Measurements from ENCODE around the gene ATP1B3. TPM values are rescaled to one million over a fixed set of nuclear protein-coding genes. Genes with fewer than 3 reads are reported as not detected.

Gene ATP1B3
- total and polyA plus RNA-seq, 9 of the 15 experiments (the other 6 are each of a cell fraction or from before 2014, with no cell fraction given): 48.3 to 202 (median 123) TPM

GRCh38 chr3:141969711-141970110 is 93.3 kb downstream of the ATP1B3 start:
- H3K27me3 ChIP-seq (ENCODE audit: control insufficient read depth in 2 of 2, insufficient read depth in 2 of 2, low read length in 2 of 2): no peaks in the 10 kb centered on the region
- H3K9ac ChIP-seq (ENCODE audit: insufficient read depth in 1 of 2, low read depth in 2 of 2, low read length in 2 of 2): no peak overlapping the region
- H3K4me3 ChIP-seq: no peak overlapping the region
- no peaks in the 10 kb centered on the region; a peak in 1 of 5 replicates for H3K4me1 ChIP-seq (replicated peaks in 1 of 2; ENCODE audit: control insufficient read depth in 2 of 2, insufficient read depth in 2 of 2, low read length in 2 of 2)
- no peaks in the 10 kb centered on the region for H4K20me1 ChIP-seq (replicated peaks; ENCODE audit: control insufficient read depth, insufficient read depth, low read length)
- no peaks in the 10 kb centered on the region for H3K79me2 ChIP-seq (ENCODE audit: control insufficient read depth, insufficient read depth, low read length)
- CTCF ChIA-PET (ENCODE audit: low intra/inter-chr PET ratio): no interaction called here
- no peak overlapping the region for H3K4me2 ChIP-seq (ENCODE audit: insufficient read depth, low read length)
- no peak overlapping the region for H3K27ac ChIP-seq (ENCODE audit: extremely low read depth, low read depth, low read length)
- no peaks in the 10 kb centered on the region for H3K9me3 ChIP-seq (replicated peaks; ENCODE audit: control insufficient read depth, insufficient read depth, low read depth, low read length)
- no peak for TF ChIP-seq NR2C2 (CRISPR knock-in tag; IDR thresholded peaks at IDR 0.05)
- TF ChIP-seq NR2C2 (tag; IDR thresholded peaks at IDR 0.05): no peak
- no peak for TF ChIP-seq ZNF232 (CRISPR knock-in tag; IDR thresholded peaks at IDR 0.05)
- no peak for TF ChIP-seq ZBTB9 (CRISPR knock-in tag; IDR thresholded peaks at IDR 0.05)
- TF ChIP-seq ZNF561 (CRISPR knock-in tag; conservative IDR thresholded peaks at IDR 0.05): no peak
- no peak for TF ChIP-seq TCF7L2 (IDR thresholded peaks at IDR 0.05; ENCODE audit: low read depth, low read length)
- TF ChIP-seq ARID2 (IDR thresholded peaks at IDR 0.05): no peak
- TF ChIP-seq POLR2H (tag; IDR thresholded peaks at IDR 0.05; ENCODE audit: low read depth): no peak
- no peak for TF ChIP-seq ZNF655 (CRISPR knock-in tag; IDR thresholded peaks at IDR 0.05)
- no peak for TF ChIP-seq WHSC1 (IDR thresholded peaks at IDR 0.05; ENCODE audit: low read length)
- no peak for TF ChIP-seq ZNF24 (IDR thresholded peaks at IDR 0.05)
- TF ChIP-seq NCOA4 (IDR thresholded peaks at IDR 0.05; ENCODE audit: partially characterized antibody): no peak
- no peak for TF ChIP-seq BACH1 (tag; IDR thresholded peaks at IDR 0.05)
- no peak for TF ChIP-seq BHLHE40 (IDR thresholded peaks at IDR 0.05; ENCODE audit: low read length)
- TF ChIP-seq LARP7 (IDR thresholded peaks at IDR 0.05): no peak
- no peak for TF ChIP-seq DIDO1 (tag; IDR thresholded peaks at IDR 0.05; ENCODE audit: low read depth)
- no peak for TF ChIP-seq MXI1 (IDR thresholded peaks at IDR 0.05; ENCODE audit: low read depth, low read length)
- TF ChIP-seq ETV5 (CRISPR knock-in tag; IDR thresholded peaks at IDR 0.05; ENCODE audit: low read depth): no peak
- H2AFZ ChIP-seq (ENCODE audit: low read depth, low read length): no peak overlapping the region
- peaks cover 61% of the 10 kb centered on the region for H3K36me3 ChIP-seq (ENCODE audit: control insufficient read depth, insufficient read depth, low read length)
- in situ Hi-C loops (cut with MboI): no loop called here
- H3K9me1 ChIP-seq (ENCODE audit: control insufficient read depth, insufficient read depth, low read length): no peaks in the 10 kb centered on the region
- DNase-seq (ENCODE audit: extremely low read depth in 1 of 4, low spot score in 3 of 4) (no peak), ATAC-seq (no peak), FAIRE-seq (no peak)
- BruUV-seq (replicated peaks): no TSS peak
- WGBS (ENCODE audit: insufficient coverage, low coverage, missing lambda C conversion rate): 98% methylated on average over 6 of the region's 6 CpGs
- intact Hi-C loops (cut with micrococcal nuclease): no loop called here
- POLR2A ChIA-PET: no interaction called here
